Measurements from ENCODE around the gene EXD3.

The EXD3 gene

DNA sequence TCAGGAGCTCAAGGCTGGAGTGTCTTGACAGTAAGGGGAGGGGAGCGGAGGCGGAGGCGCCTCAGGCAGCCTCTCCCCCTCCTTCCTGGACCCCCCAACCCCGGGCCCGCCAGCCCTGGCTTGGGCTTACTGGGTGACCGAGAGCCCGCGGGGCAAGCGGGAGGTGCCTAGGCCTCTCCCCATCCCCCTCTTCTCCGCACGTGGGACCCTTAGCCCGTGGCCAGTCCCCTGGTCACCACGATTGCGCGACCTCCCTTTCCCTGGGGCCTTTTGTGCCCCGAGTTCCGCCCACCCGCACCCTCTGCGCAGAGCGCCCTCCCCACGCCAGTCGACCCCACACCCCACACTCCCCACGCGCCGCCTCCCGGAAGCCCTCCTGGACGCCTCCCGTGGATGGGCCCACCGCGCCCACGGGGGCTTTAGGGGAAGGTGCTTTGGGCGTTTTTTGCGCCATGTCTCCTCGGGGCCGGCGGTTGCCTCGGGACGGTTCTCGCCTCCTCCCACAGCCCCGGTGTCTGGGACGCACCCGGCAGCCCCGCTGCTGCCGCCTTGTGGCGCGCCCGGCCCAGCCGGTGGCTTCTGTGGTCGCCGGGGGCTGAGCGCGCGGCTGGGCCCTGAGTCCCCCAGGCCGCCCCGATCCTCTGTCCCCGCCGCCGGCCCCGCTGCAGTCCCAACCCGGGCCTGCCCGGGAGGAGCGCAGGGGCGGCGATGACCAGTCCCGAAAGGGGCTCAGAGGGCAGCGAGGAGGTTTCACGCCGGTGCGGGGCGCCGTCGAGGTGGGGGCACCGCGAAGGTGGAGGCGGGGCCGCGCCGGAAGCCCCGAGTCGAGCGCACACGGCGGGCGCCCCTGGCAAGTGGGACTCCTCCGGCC is 142.3 kb downstream of the EXD3 start:
- no peak overlapping the region for H3K27ac Mint-ChIP-seq
- H3K36me3 Mint-ChIP-seq: no peaks in the 10 kb centered on the region
- peaks cover 7% of the 10 kb centered on the region for H3K4me1 Mint-ChIP-seq
- peaks cover 2% of the 10 kb centered on the region for H3K27me3 Mint-ChIP-seq
- H3K9me3 Mint-ChIP-seq: no peaks in the 10 kb centered on the region
- no peak overlapping the region for H3K4me3 Mint-ChIP-seq

DNA sequence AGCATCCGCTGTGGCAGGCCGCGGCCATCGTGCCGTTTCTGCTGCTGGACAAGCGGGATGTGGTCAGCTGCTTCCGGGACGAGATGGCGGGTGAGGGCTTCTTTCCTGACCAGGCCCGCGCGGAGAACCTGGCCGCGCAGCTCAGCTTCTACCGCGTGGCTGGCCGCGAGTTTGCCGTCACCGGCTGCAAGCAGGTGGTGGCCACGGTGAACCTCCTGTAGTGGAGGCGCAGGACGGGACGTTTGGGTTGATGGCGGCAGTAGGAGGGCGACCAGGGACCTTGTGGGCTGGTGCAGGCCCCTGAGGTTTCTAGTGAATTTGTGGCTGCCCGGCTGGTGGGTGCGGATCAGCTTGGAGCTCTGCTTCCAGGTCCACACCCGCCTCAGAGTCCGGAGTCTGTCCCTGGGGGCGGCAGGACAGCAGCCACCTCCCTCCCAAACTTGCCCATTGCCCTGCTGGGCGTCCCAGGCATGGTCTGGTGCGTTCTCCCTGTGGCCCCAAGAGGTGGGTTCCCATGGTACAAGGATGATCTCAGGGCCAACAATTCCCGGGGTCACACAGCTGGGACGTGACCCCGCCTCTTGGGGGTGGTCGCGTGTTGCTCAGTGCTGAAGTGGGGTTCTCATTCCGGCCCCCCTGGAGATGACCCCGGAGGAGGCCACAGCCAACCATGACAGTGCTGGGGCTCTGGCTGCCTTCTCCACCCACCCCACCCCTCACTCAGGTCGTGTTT is 143.1 kb downstream of the EXD3 start:
- Mint-ChIP-seq H3K27ac (no peak overlapping the region), H3K36me3 (no peaks in the 10 kb centered on the region), H3K9me3 (no peaks in the 10 kb centered on the region), H3K4me3 (no peak overlapping the region), H3K4me1 (peaks cover 7% of the 10 kb centered on the region), H3K27me3 (peaks cover 2% of the 10 kb centered on the region)

DNA sequence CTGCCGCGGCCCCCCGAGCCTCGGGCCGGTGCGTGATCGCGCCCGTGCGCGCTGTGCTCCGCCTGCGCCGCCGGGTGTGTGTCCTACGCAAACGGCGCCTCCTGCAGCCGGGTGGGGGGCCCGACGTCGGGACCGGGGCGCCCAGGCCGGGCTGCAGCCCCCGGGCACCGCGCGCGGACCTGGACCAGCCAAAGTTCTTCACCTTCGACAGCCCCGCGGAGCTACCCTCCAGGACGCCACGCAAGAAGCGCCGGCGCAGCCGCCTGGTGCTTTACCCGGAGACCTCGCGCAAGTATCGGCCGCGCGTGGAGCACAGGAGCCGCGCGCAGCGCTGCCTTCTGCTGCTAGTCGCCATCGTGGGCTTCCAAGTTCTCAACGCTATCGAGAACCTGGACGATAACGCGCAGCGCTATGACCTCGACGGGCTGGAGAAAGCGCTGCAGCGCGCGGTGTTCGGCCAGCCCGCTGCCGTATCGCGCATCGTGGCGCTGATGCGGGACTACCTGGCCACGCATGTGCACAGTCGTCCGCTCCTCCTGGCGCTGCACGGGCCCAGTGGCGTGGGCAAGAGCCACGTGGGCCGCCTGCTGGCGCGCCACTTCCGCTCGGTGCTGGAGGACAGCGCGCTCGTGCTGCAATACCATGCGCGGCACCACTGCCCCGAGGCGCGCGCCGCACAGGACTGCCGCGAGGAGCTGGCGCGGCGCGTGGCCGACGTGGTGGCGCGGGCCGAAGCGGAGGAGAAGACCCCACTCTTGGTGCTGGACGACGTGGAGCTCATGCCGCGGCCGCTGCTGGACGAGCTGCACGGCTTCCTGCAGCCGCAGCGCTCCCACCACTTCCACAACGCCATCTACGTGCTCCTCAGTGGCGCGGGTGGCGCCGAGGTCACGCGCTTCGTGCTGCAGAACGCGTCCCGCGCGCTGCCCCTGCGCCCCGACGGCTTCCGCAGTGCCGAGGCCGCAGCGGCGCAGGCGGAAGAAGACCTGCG is 143.9 kb downstream of the EXD3 start:
- Mint-ChIP-seq H3K27ac (no peak overlapping the region), H3K4me3 (no peak overlapping the region), H3K9me3 (no peaks in the 10 kb centered on the region), H3K36me3 (no peaks in the 10 kb centered on the region), H3K4me1 (peaks cover 7% of the 10 kb centered on the region), H3K27me3 (peaks cover 2% of the 10 kb centered on the region)

DNA sequence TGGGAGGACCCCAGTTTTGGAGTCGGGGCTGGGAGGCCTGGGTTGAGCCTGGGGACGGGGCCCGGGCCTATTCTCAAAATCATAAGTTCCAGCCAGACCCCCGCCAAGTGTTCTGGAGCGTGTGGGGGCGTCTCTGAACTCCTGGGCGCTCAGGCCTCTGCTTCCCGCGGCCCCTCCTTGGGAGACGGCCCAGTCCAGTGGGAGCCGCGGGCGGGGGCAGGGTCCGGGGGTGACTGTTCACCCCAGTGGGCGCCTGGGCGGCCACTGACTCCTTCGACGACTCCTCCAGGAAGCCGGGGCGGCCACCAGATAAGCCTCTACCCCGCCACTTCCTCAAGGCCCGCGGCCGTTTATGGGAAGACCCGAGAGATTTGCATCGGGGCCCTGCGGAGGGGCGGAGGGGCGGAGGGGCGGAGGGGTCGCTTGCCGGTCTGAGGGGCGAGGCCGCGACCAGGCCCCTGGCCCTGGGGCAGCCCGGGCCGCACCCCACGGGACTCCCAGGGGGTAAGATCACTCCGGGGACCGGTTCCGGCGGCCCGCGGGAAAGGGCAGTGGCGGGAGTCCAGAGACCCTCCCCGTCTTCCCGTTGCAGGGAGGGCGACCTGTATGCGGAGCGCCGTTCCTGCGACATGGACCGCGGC is 144.8 kb downstream of the EXD3 start:
- Mint-ChIP-seq H3K4me3 (peak overlapping the region; percentile 78), H3K4me1 (peaks cover 7% of the 10 kb centered on the region), H3K27ac (no peak overlapping the region)

DNA sequence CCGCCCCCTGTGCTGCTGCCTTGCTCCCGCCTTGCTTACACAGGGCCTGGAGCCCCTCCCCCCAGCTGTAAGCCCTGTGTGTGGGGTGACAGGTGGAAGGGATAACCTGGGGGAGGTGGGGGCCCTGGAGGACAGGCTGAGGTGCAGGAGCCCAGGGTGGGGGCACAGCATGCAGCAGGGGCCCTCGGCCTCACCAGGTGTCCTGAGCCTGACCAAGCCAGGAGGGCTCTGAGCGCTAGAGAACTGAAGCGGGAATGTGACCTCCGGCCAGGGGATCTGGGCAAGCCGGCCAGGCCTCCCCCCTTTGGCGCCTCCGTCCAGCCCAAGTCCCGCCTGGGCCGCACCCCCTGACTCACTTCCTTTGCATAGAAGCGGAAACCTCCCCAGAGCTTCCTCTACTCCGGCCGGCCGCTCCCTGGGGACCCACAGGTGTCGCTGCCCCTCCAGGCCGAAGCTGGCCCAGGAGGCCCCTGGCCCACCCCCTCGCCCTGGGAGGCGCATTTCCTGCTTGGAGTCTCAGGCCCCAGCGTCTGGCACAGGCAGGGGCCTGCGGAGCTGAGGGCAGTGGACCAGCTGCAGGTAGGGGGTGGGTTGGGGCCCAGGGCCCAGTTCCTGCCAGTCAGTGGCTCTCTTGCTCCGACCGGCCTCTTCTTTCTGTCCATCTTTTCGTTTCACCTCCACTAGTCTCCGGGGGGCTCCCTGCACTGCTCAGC is 145.5 kb downstream of the EXD3 start, which contains the start of gene TOR4A:
TOR4A (plus strand) TSS at position 398 of the 713 bp plus-strand sequence. CDS start 964 bp downstream, outside the sequence.
- Mint-ChIP-seq H3K4me1 (peaks cover 7% of the 10 kb centered on the region), H3K27ac (no peak within 1 kb of the TSS), H3K4me3 (peak within 1 kb of the TSS; percentile 78), H3K9me3 (no peaks in the 10 kb centered on the region), H3K27me3 (peaks cover under 1% of the 10 kb centered on the region), H3K36me3 (no peaks in the 10 kb centered on the region)

More for the DNA sequence above, 144.8 kb downstream of the EXD3 start:
- Mint-ChIP-seq H3K36me3 (no peaks in the 10 kb centered on the region), H3K27me3 (peaks cover 2% of the 10 kb centered on the region), H3K9me3 (no peaks in the 10 kb centered on the region)

DNA sequence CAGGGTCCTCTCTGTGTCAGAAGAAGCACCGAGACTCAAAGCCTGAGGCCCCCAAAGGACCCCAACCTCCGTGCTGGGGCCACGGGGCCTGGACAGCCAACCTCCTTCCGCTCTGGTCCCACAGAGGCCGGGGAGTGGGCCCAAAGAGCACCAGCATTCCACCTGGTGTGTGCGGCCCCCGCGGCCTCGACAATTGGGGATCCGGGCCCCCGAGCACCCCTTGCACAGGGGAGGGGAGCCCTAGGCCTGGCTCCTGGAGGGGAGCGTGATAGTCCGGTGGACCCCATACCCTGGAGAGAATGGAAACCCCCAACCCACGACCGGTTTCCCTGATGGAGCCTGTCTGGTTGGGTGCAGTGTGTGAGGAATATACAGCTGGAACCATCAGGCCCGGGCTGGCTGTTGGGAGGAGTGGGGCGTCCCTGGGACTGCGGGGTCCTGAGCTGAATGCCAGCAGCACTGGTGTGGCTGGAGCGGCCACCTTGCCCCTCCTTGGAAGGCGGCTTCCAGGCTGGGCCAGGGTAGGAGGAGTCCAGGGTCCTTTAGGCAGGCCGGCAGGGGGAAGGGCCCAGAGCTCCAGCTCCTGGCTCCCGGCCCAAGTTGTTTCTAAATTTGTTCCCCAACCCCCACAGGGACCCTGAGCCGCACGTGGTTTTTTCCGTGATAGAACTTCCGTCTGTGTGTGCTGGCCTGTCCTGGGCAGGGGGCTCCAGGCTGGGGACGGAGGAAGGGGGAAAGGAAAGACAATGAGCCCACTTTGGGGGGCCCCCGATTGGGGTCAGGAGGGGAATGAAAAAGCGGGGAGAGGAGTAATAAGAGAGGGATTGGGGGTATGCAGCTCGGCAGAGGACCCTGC is 146.3 kb downstream of the EXD3 start:
- Mint-ChIP-seq H3K36me3 (no peaks in the 10 kb centered on the region), H3K4me3 (peak overlapping the region; percentile 33), H3K9me3 (no peaks in the 10 kb centered on the region), H3K4me1 (peaks cover 7% of the 10 kb centered on the region), H3K27ac (no peak overlapping the region), H3K27me3 (no peaks in the 10 kb centered on the region)

DNA sequence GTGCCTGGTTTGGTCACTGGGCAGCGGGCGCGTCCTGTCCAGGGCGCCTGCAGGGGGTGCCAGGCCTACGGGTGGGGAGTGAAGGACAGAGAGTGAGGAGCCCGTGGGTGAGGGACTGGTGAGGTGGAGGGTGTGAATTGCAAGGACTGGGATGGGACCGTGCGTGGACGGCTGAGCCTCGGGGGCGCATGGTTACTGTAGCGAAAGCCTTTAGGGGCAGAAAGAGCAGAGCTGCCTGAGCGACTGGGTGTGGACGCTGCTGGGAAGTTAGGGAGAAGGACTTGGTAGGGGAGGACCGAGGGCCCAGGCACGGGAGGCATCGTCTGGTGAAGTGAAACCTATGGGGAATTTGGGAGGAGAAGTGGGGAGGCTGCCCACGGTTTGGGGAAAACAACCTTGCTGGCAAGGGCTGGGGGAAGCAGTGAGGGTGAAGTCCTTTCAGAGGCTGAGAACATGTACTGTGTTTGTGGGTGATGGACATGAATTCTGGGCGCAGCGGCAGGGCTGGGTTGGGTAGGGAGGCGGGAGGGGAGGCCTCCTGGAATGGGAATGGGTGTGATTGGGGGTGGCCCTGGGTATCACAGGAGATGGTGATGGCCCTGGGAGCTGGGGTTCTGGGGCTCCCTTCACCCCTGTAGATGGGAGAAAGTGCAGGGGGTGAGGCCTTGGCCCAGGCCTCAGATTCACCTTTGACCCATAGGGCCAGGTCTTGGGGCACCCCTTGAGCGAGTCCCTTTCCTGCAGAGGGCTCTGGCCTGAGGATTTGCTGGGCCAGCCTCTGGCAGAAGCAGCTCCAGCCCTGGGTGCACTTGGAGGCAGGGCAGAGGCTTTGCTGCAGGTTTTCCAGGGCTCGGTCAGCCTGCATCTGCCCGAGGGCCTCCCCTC is 147.1 kb downstream of the EXD3 start:
- Mint-ChIP-seq H3K27ac (peak overlapping the region; percentile 2), H3K36me3 (no peaks in the 10 kb centered on the region), H3K4me3 (no peak overlapping the region)

DNA sequence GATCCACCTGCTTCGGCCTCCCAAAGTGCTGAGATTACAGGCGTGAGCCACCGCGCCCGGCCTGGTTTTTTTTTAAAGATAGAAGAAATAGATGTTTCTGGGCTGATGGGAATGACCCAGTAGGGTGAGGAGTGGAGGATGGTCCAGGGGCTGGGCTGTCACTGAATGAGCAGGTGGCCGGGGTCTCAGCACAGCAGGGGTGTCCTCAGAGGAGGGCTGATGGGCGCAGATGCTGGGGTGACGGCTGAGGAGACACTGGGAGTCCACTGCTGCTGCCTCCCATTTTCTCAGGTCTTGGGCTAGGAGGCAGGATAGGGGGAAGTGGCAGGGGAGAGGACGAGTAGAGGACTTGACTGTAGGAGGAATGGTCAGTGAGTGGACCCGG is 147.8 kb downstream of the EXD3 start:
- H3K27ac Mint-ChIP-seq: peak overlapping the region; percentile 2
- H3K4me3 Mint-ChIP-seq: no peak overlapping the region
- H3K27me3 Mint-ChIP-seq: no peaks in the 10 kb centered on the region
- H3K4me1 Mint-ChIP-seq: peaks cover 14% of the 10 kb centered on the region
- no peaks in the 10 kb centered on the region for H3K36me3 Mint-ChIP-seq
- no peaks in the 10 kb centered on the region for H3K9me3 Mint-ChIP-seq

More for the DNA sequence above, 147.1 kb downstream of the EXD3 start:
- Mint-ChIP-seq H3K27me3 (no peaks in the 10 kb centered on the region), H3K9me3 (no peaks in the 10 kb centered on the region), H3K4me1 (peaks cover 14% of the 10 kb centered on the region)

DNA sequence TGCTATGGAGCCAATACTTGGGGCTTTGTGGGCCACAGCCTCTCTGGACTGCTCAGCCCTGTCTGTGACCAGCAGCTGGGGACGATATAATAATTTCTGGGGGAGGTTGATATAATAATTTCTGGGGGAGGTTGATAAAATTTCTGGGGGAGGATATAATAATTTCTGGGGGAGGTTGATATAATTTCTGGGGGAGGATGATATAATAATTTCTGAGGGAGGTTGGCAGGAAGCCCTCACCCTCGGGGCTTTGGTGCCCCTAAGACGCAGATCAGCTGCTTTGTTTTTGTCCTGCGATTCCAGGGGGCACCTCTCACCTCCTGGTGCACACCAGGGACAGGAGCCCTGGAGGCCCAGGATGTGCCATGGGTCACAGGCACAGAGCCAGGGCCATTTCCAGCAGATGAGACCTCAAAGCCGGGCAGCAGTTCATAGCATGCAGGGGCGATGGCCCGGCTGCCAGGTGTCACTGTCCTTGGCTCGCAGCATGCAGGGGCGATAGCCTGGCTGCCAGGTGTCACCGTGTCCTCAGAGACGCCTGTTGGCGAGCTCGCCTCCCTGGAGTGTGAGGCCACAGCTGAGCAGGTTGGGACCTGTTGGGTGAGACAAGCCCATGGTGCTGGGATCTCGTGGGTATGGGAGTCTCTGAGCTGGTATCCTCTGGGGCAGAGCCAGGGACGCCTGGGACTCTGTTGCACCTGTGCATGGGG is 149.2 kb downstream of the EXD3 start:
- no peak overlapping the region for H3K4me3 Mint-ChIP-seq
- H3K9me3 Mint-ChIP-seq: no peaks in the 10 kb centered on the region
- peaks cover 14% of the 10 kb centered on the region for H3K4me1 Mint-ChIP-seq
- H3K36me3 Mint-ChIP-seq: peaks cover 6% of the 10 kb centered on the region
- no peak overlapping the region for H3K27ac Mint-ChIP-seq
- H3K27me3 Mint-ChIP-seq: no peaks in the 10 kb centered on the region

DNA sequence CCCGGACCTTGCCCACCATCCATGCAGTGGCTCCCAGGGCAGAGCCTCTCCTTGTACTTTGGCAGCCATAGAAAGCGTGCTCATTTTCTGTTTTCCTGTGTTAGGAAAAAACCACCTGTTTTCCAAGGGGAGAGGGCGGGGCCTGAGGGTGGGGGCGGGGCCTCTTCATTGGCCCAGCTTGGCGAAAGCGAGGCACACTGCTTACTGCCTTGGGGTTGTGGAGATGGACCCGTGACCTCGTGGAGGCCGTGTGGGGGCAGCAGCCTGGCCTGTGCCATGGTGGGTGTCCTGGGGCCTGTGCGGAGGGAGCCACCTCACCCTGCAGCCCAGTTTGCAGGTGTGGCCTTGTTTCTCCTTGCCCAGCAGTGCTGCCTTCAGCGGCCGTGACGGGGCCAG is 149.9 kb downstream of the EXD3 start:
- peaks cover 8% of the 10 kb centered on the region for H3K36me3 Mint-ChIP-seq
- H3K4me1 Mint-ChIP-seq: peaks cover 14% of the 10 kb centered on the region

DNA sequence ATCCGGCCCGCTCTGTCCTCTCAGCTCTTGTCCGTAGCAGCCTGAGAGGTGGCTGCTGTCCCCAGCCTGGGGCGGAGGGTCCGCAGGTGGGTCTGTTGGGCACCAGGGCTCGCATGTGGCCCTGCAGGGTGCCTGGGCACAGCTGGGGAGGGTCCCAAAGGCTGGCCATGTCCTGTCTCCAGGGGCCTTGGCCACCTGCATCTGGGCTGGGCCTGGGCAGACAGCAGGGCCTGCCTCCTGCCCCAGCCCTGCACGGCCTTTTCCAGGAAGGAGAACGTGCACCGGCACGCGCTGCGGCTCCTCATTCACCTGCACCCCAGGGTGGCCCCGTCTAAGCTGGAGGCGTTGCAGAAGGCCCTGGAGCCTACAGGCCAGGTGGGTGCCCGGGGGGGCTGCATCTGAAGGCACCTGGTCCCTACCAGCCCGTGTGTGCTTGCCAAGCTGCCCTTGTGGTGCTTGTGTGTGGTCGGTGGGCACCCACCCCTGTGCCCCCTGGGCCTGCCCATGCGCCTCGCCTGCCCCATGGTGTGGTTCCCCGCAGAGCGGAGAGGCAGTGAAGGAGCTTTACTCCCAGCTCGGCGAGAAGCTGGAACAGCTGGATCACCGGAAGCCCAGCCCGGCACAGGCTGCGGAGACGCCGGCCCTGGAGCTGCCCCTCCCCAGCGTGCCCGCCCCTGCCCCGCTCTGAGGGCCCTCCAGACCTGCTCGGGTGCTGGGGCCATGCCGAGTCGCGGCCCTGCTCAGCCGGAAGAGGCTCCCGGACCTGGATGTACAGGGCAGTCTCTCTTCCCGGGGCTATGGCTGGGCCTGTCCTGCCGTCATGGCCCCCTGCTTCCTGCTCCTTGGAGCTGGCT is 150.5 kb downstream of the EXD3 start:
- Mint-ChIP-seq H3K4me3 (peak overlapping the region; percentile 11), H3K4me1 (peaks cover 14% of the 10 kb centered on the region), H3K27ac (peak overlapping the region; percentile 30), H3K9me3 (no peaks in the 10 kb centered on the region), H3K27me3 (no peaks in the 10 kb centered on the region), H3K36me3 (peaks cover 8% of the 10 kb centered on the region)

More for the DNA sequence above, 149.9 kb downstream of the EXD3 start:
- Mint-ChIP-seq H3K27ac (peak overlapping the region; percentile 30), H3K27me3 (no peaks in the 10 kb centered on the region), H3K9me3 (no peaks in the 10 kb centered on the region), H3K4me3 (no peak overlapping the region)

DNA sequence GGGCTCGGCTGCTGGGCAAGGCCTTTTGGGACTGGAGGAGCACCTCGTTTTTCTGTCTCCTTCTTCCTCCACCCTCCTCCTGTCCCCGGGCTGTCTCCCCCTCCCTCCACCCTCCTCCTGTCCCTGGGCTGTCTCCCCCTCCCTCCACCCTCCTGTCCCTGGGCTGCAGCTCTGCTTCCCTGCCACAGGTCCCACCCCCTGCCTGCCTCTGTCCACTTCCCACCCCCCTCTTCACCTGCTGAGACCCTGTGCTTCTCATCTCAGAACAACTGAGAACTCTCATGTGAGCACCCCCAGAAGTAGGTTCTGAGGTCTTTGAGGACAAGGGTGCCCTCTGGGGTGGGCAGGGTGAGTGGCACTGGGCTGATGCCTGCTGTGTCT is 151.3 kb downstream of the EXD3 start:
- Mint-ChIP-seq H3K27ac (no peak overlapping the region), H3K9me3 (no peaks in the 10 kb centered on the region), H3K27me3 (no peaks in the 10 kb centered on the region), H3K4me1 (peaks cover 10% of the 10 kb centered on the region), H3K4me3 (peak overlapping the region; percentile 26), H3K36me3 (peaks cover 8% of the 10 kb centered on the region)

Data from activated naive CD4-positive, alpha-beta T cell treated with anti-CD3 and anti-CD28 coated beads, Interleukin-2, amount 50 U/mL, for 24 hours (primary cell).